Chondrocyte (in vitro differentiated cells): ENCODE measurements around the gene EBLN1. TPM values are rescaled to one million over a fixed set of nuclear protein-coding genes. Genes with fewer than 3 reads are reported as not detected.
"Not testable (repeated sequence)": the region's sequence is repeated elsewhere in the genome, so short reads cannot be mapped to it uniquely, and the experiment has no call there.

ENCODE experiments used
- DNase-seq: peaks from one replicate; pipeline ENCODE4 v3.0.0; 2021; ENCODE audit warnings: mixed read lengths, low spot score
- H3K27ac Mint-ChIP-seq: one replicate; pipeline ENCODE4 v1.8.0; 2021; ENCODE audit warnings: mild to moderate bottlenecking, moderate library complexity, mixed read lengths; ENCODE audit not compliant: unreplicated experiment
- H3K27me3 Mint-ChIP-seq: 2 replicates; pipeline ENCODE4 v1.8.0; 2021; ENCODE audit warnings: low read depth, mixed read lengths
- H3K36me3 Mint-ChIP-seq: 2 replicates; pipeline ENCODE4 v1.8.0; 2021; ENCODE audit warnings: low read depth, mixed read lengths
- H3K4me1 Mint-ChIP-seq: 2 replicates; pipeline ENCODE4 v1.8.0; 2021; ENCODE audit warnings: low read depth, mild to moderate bottlenecking, mixed read lengths
- H3K4me3 Mint-ChIP-seq: one replicate; pipeline ENCODE4 v1.8.0; 2021; ENCODE audit warnings: mild to moderate bottlenecking, moderate library complexity, mixed read lengths; ENCODE audit not compliant: unreplicated experiment
- H3K9me3 Mint-ChIP-seq: 2 replicates; pipeline ENCODE4 v1.8.0; 2021; ENCODE audit warnings: low read depth, mixed read lengths
- CTCF ChIP-seq: fragments of 200-600 bp; sonication (generic); IDR thresholded peaks from 2 replicates; pipeline ENCODE4 v1.5.0; 2021; ENCODE audit warnings: antibody characterized with exemption, mild to moderate bottlenecking, moderate library complexity
- total RNA-seq: library from RNA; stranded (reverse); gene quantifications from 3 replicates; pipeline ENCODE4 v1.2.1, GENCODE V29; 2021

EBLN1 gene
- total RNA-seq, 1 donor from 2014 or later = not detected

GRCh38 chr10:22219308-22219707 lies 1.5 kb upstream of the EBLN1 start:
- no peak for DNase-seq
- Mint-ChIP-seq H3K36me3 (peaks cover 2% of the 10 kb centered on the region), H3K27me3 (no peaks in the 10 kb centered on the region), H3K4me1 (no peaks in the 10 kb centered on the region), H3K27ac (no peak overlapping the region), H3K9me3 (peaks cover 7% of the 10 kb centered on the region), H3K4me3 (no peak overlapping the region)
- no peak for TF ChIP-seq CTCF

- TF ChIP-seq CTCF = peak; percentile 61
- H3K36me3 Mint-ChIP-seq = peaks cover 2% of the 10 kb centered on the region
- H3K27me3 Mint-ChIP-seq = no peaks in the 10 kb centered on the region
- no peaks in the 10 kb centered on the region for H3K4me1 Mint-ChIP-seq
- no peak overlapping the region for H3K4me3 Mint-ChIP-seq
- no peak overlapping the region for H3K27ac Mint-ChIP-seq
- H3K9me3 Mint-ChIP-seq = peaks cover 7% of the 10 kb centered on the region
- no peak for DNase-seq
Observed at GRCh38 chr10:22218448-22218847, 633 bp upstream of the EBLN1 start.

- not testable (repeated sequence) for H3K27ac Mint-ChIP-seq
Observed at GRCh38 chr10:22217084-22217483, 731 bp downstream of the EBLN1 start.

GRCh38 chr10:22210267-22210666 lies 7.5 kb downstream of the EBLN1 start:
- H3K27me3 Mint-ChIP-seq = no peaks in the 10 kb centered on the region
- no peak overlapping the region for H3K27ac Mint-ChIP-seq
- H3K36me3 Mint-ChIP-seq = no peaks in the 10 kb centered on the region
- TF ChIP-seq CTCF = no peak
- no peak for DNase-seq
- H3K4me3 Mint-ChIP-seq = no peak overlapping the region
- no peaks in the 10 kb centered on the region for H3K4me1 Mint-ChIP-seq
- H3K9me3 Mint-ChIP-seq = no peaks in the 10 kb centered on the region

More at GRCh38 chr10:22217084-22217483, 731 bp downstream of the EBLN1 start:
- not testable (repeated sequence) for DNase-seq, H3K27me3 Mint-ChIP-seq, H3K36me3 Mint-ChIP-seq, H3K4me1 Mint-ChIP-seq, H3K9me3 Mint-ChIP-seq, H3K4me3 Mint-ChIP-seq

GRCh38 chr10:22193945-22194344 lies 23.9 kb downstream of the EBLN1 start:
- DNase-seq = no peak
- TF ChIP-seq CTCF = no peak
- no peak overlapping the region for H3K4me3 Mint-ChIP-seq
- H3K27me3 Mint-ChIP-seq = peaks cover 4% of the 10 kb centered on the region
- H3K4me1 Mint-ChIP-seq = no peaks in the 10 kb centered on the region
- H3K27ac Mint-ChIP-seq = no peak overlapping the region
- H3K9me3 Mint-ChIP-seq = peaks cover 3% of the 10 kb centered on the region
- no peaks in the 10 kb centered on the region for H3K36me3 Mint-ChIP-seq

- TF ChIP-seq CTCF = no peak
- no peak overlapping the region for H3K4me3 Mint-ChIP-seq
- H3K36me3 Mint-ChIP-seq = no peaks in the 10 kb centered on the region
Observed at GRCh38 chr10:22185586-22185985, 32.2 kb downstream of the EBLN1 start.

More at GRCh38 chr10:22185586-22185985, 32.2 kb downstream of the EBLN1 start:
- no peak for DNase-seq
- Mint-ChIP-seq H3K4me1 (peaks cover 7% of the 10 kb centered on the region), H3K27me3 (peaks cover 7% of the 10 kb centered on the region), H3K9me3 (peaks cover 9% of the 10 kb centered on the region), H3K27ac (no peak overlapping the region)
